Endothelial cell of umbilical vein (primary cell): ENCODE measurements around the gene TMEM127. TPM values are rescaled to one million over a fixed set of nuclear protein-coding genes. Genes with fewer than 3 reads are reported as not detected.

Experiments
- BruUV-seq: library from RNA; stranded (reverse); fragments of 400-500 nt; replicated peaks from 2 replicates; lab custom pipeline; 2021; lab: Mats Ljungman, UMichigan
- CTCF ChIA-PET: fragments of 300-600, 350-600 bp; sonication (Branson Sonifier 250); formaldehyde crosslinking; loops from one replicate; lab custom pipeline; 2021; ENCODE audit warnings: antibody characterized with exemption, inconsistent platforms; lab: Charles Lee
- POLR2A ChIA-PET: fragments of 300-600, 350-600 bp; sonication (Branson Sonifier 250); formaldehyde crosslinking; loops from one replicate; lab custom pipeline; 2021; ENCODE audit warnings: antibody characterized with exemption, inconsistent platforms; lab: Charles Lee
- DNase-seq: peaks from one replicate; pipeline ENCODE4 v3.0.0-alpha.2; 2011; ENCODE audit warnings: low read depth, low spot score
- FAIRE-seq: peaks from 2 replicates; lab custom pipeline; 2011; peaks lifted over from hg19 to GRCh38; lab: Jason Lieb, UNC
- H2AFZ ChIP-seq: 2 replicates; pipeline ENCODE4 v1.6.0; 2012; ENCODE audit warnings: low read depth, low read length, control low read depth, inconsistent platforms
- H3K27ac ChIP-seq: 2 replicates; pipeline ENCODE4 v1.5.1; 2011; ENCODE audit warnings: low read depth, mild to moderate bottlenecking, control low read depth, low read length, moderate library complexity; ENCODE audit not compliant: insufficient read depth
- H3K27me3 ChIP-seq, 2 experiments: 2 replicates each; pipeline versions ENCODE4 v1.6.0 to v1.6.1; 2011; ENCODE audit warnings: low read length in 2 of 2, mixed read lengths in 1 of 2; ENCODE audit not compliant: control insufficient read depth in 2 of 2, insufficient read depth in 2 of 2
- H3K36me3 ChIP-seq, 2 experiments: 2 replicates in 1 of 2; 3 replicates in 1 of 2; pipeline ENCODE4 v1.5.1; 2011; ENCODE audit warnings: low read length in 2 of 2, mild to moderate bottlenecking in 1 of 2, moderate library complexity in 1 of 2; ENCODE audit not compliant: control insufficient read depth in 2 of 2, insufficient read depth in 2 of 2; ENCODE audit errors: extremely low read depth in 1 of 2
- H3K4me1 ChIP-seq: 3 replicates; pipeline ENCODE4 v1.5.1; 2011; ENCODE audit warnings: mild to moderate bottlenecking, low read length; ENCODE audit not compliant: control insufficient read depth, insufficient read depth; ENCODE audit errors: extremely low read depth
- H3K4me2 ChIP-seq: 2 replicates; pipeline ENCODE4 v1.6.1; 2011; ENCODE audit warnings: low read length, control low read depth, mixed read lengths; ENCODE audit not compliant: insufficient read depth
- H3K4me3 ChIP-seq, 3 experiments: fragments of 200-600 bp in 1 of 3; sonication (generic), shearing (Covaris generic) in 1 of 3; replicated peaks in 1 of 3; 2 replicates each; pipeline ENCODE4 v1.5.1; 2011 to 2016; ENCODE audit warnings: control low read depth in 3 of 3, low read length in 3 of 3, mild to moderate bottlenecking in 2 of 3, inconsistent platforms in 1 of 3, low read depth in 1 of 3, moderate library complexity in 1 of 3; ENCODE audit not compliant: insufficient read depth in 1 of 3
- H3K79me2 ChIP-seq: 2 replicates; pipeline ENCODE4 v1.6.0; 2012; ENCODE audit warnings: low read length, inconsistent platforms; ENCODE audit not compliant: control insufficient read depth, insufficient read depth
- H3K9ac ChIP-seq: replicated peaks from 2 replicates; pipeline ENCODE3; 2011; ENCODE audit warnings: low read length, control low read depth; ENCODE audit not compliant: insufficient read depth; ENCODE audit errors: extremely low read depth
- H3K9me1 ChIP-seq: replicated peaks from 3 replicates; pipeline ENCODE4 v1.6.0; 2011; ENCODE audit warnings: mild to moderate bottlenecking, low read length; ENCODE audit not compliant: control insufficient read depth, insufficient read depth; ENCODE audit errors: extremely low read depth
- H3K9me3 ChIP-seq: replicated peaks from 2 replicates; pipeline ENCODE4 v1.5.1; 2012; ENCODE audit warnings: low read length, inconsistent platforms; ENCODE audit not compliant: control insufficient read depth, insufficient read depth
- H4K20me1 ChIP-seq: replicated peaks from 2 replicates; pipeline ENCODE3; 2011; ENCODE audit warnings: mild to moderate bottlenecking, low read length; ENCODE audit not compliant: control insufficient read depth, insufficient read depth; ENCODE audit errors: extremely low read depth
- EZH2 ChIP-seq: IDR thresholded peaks from 2 replicates; pipeline ENCODE4 v1.6.1; 2012; ENCODE audit warnings: borderline replicate concordance, low read depth, mild to moderate bottlenecking, moderate library complexity, low read length, inconsistent platforms; ENCODE audit not compliant: severe bottlenecking
- FOS ChIP-seq: IDR thresholded peaks from 2 replicates; pipeline ENCODE4 v1.6.1; 2011; ENCODE audit warnings: mild to moderate bottlenecking, low read length, moderate library complexity, borderline replicate concordance; ENCODE audit not compliant: insufficient read depth
- GATA2 ChIP-seq: IDR thresholded peaks from 2 replicates; pipeline ENCODE4 v1.7.0; 2011; ENCODE audit warnings: low read depth, mild to moderate bottlenecking, moderate library complexity, mixed read lengths, low read length; ENCODE audit not compliant: insufficient read length, insufficient read depth
- JUN ChIP-seq: IDR thresholded peaks from 2 replicates; pipeline ENCODE4 v1.6.1; 2011; ENCODE audit warnings: borderline replicate concordance, low read depth; ENCODE audit not compliant: insufficient read length, insufficient read depth
- MYC ChIP-seq: IDR thresholded peaks from one replicate; pipeline ENCODE4 v1.6.1; 2011; ENCODE audit warnings: mild to moderate bottlenecking, low read depth, low read length
- POLR2A ChIP-seq: IDR thresholded peaks from 2 replicates; pipeline ENCODE4 v1.6.1; 2012; ENCODE audit warnings: low read depth, mild to moderate bottlenecking, control low read depth, low read length
- POLR2AphosphoS5 ChIP-seq: IDR thresholded peaks from 2 replicates; pipeline ENCODE4 v1.6.1; 2012; ENCODE audit warnings: low read depth, mild to moderate bottlenecking, control low read depth, low read length, moderate library complexity; ENCODE audit not compliant: insufficient read depth
- dilution Hi-C: fragments of 300-500 bp; cut with MboI; formaldehyde crosslinking; loops from one replicate; pipeline ENCODE4 v1.15.0; 2019; ENCODE audit warnings: low sequenced_read_pairs; ENCODE audit not compliant: extremely low pct_ligation_motif_present
- intact Hi-C: fragments of 100-400 bp; cut with micrococcal nuclease; formaldehyde crosslinking; loops from one replicate; pipeline ENCODE4 v1.10.0; 2022
- polyA plus RNA-seq, 4 experiments: library from polyadenylated mRNA; depleted of rRNA in 3 of 4; stranded (reverse) in 3 of 4; unstranded in 1 of 4; fragments of >200 nt; gene quantifications; 2 replicates each; pipeline versions ENCODE4 v1.2.1 to v1.2.3, GENCODE V29; 2011 to 2012; ENCODE audit warnings: missing spikeins in 1 of 4
- total RNA-seq: library from RNA; stranded (reverse); gene quantifications from 2 replicates; pipeline ENCODE4 v1.2.3, GENCODE V29; 2021
- TF ChIP-seq, protein P1 (sequence below): IDR thresholded peaks from 2 replicates; pipeline ENCODE4 v1.6.1; 2011; ENCODE audit not compliant: insufficient read depth, insufficient read length
- TF ChIP-seq, protein P2 (sequence below), 2 donors: IDR thresholded peaks; 1 replicate in 1 of 2; 2 replicates in 1 of 2; pipeline ENCODE4 v1.5.1; 2011; ENCODE audit warnings: low read length in 2 of 2, mild to moderate bottlenecking in 2 of 2, moderate library complexity in 2 of 2, control low read depth in 1 of 2, inconsistent platforms in 1 of 2, low read depth in 1 of 2; ENCODE audit not compliant: insufficient read depth in 1 of 2; ENCODE audit errors: extremely low read depth in 1 of 2

Gene TMEM127
- total and polyA plus RNA-seq, 2 donors (not counting 3 experiments of a cell fraction or from before 2014, with no cell fraction given) = 48.4 to 75.7 TPM

DNA sequence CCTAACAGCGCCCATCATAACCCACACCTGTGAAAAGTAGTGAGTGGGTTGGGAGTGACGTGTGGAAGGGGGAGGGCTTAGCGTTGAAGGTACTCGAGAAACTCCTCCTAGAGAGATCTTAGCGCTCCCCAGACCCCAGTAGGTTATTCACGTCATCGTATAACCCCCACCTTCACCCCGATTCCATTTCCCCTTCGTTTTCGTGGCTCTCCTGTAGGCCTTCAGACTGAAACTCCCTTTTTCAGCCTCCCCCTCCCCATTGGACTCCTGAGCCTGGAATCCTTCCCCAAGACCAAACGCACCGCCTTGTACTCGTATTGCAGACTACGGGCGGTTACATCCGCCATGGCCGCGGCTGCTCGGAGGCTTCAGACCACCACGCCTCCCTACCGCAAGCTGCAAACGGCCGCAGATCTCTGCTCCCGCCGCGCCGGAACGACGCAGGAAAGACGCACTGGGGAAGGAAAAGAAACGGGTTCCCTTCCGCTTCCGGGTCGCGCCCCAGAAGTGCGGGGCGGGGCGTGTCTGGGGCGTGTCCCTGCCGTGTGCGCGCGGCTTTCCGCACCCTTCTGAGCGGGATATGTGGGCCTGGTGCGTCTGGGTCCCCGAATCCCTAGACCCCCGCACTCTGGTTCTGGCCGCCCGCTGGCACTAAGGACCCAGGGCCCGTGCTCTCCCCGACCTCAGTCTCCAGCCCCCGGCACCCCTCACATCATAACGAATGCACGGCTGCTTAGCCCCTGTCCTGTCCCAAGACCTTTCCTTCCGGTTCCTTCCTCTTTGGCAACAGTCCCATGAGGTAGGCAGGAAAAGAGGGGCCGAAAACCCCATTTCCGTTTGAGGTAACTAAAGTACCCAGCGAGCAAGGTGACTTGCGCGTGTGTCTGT, 39.5 kb upstream of the TMEM127 start, which contains the start of gene SNRNP200:
TSS of gene SNRNP200 (minus strand) at position 456 of the 888 bp plus-strand sequence. CDS start at position 347, 109 bp downstream.
- intact Hi-C loops = loop anchor here (1.0 to 5.0 kb wide), 4 partner anchors 15 to 203 kb away; partner anchors contain the start of genes CIAO1, NCAPH and TMEM127
- H3K27ac ChIP-seq = peak within 1 kb of the TSS; percentile 63
- peak within 1 kb of the TSS; percentile 61 for H2AFZ ChIP-seq
- H3K36me3 ChIP-seq = peaks cover 15 to 21% of the 10 kb centered on the region in 2 experiments
- no peaks in the 10 kb centered on the region for H4K20me1 ChIP-seq
- ChIA-PET CTCF (interaction anchor here (0.9 to 1.6 kb wide), 4 partner anchors 11 to 204 kb away, joined by 3 to 5 read pairs (median 4); no protein-coding TSS in a partner anchor), POLR2A (no interaction called here)
- TF ChIP-seq, protein P1, sequence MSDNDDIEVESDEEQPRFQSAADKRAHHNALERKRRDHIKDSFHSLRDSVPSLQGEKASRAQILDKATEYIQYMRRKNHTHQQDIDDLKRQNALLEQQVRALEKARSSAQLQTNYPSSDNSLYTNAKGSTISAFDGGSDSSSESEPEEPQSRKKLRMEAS = peak; percentile 16
- TF ChIP-seq POLR2A (peak; percentile 58), MYC (no peak), EZH2 (no peak), JUN (no peak), POLR2AphosphoS5 (peak; percentile 93), GATA2 (no peak), FOS (no peak)
- TF ChIP-seq, protein P2, sequence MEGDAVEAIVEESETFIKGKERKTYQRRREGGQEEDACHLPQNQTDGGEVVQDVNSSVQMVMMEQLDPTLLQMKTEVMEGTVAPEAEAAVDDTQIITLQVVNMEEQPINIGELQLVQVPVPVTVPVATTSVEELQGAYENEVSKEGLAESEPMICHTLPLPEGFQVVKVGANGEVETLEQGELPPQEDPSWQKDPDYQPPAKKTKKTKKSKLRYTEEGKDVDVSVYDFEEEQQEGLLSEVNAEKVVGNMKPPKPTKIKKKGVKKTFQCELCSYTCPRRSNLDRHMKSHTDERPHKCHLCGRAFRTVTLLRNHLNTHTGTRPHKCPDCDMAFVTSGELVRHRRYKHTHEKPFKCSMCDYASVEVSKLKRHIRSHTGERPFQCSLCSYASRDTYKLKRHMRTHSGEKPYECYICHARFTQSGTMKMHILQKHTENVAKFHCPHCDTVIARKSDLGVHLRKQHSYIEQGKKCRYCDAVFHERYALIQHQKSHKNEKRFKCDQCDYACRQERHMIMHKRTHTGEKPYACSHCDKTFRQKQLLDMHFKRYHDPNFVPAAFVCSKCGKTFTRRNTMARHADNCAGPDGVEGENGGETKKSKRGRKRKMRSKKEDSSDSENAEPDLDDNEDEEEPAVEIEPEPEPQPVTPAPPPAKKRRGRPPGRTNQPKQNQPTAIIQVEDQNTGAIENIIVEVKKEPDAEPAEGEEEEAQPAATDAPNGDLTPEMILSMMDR (IDR thresholded peaks at IDR 0.05; ENCODE audit: extremely low read depth in 1 of 2, insufficient read depth in 1 of 2, low read depth in 1 of 2, low read length in 2 of 2) = no peak
- BruUV-seq = no TSS peak
- dilution Hi-C loops = no loop called here
- FAIRE-seq = peak; percentile 64
- no peaks in the 10 kb centered on the region for H3K9me1 ChIP-seq
- peak within 1 kb of the TSS; percentile 86 for H3K4me2 ChIP-seq
- no peaks in the 10 kb centered on the region for H3K9me3 ChIP-seq
- H3K27me3 ChIP-seq = no peaks in the 10 kb centered on the region
- peaks cover 11% of the 10 kb centered on the region for H3K4me1 ChIP-seq
- peak; percentile 74 for DNase-seq
- H3K9ac ChIP-seq = peak within 1 kb of the TSS; percentile 72
- peak within 1 kb of the TSS; percentile 60 to 81 (median 78) for H3K4me3 ChIP-seq
- peaks cover 20% of the 10 kb centered on the region for H3K79me2 ChIP-seq
